Natural killer cell treated with Interleukin-12 subunit alpha and Interleukin-12 subunit beta and Interleukin-15 and Interleukin-18, amount 100 ng/mL, for 72 hours (primary cell): ENCODE results near the gene CARD11. TPM values are rescaled to one million over a fixed set of nuclear protein-coding genes. Genes with fewer than 3 reads are reported as not detected.
"Not testable (repeated sequence)": the region's sequence is repeated elsewhere in the genome, so short reads cannot be mapped to it uniquely, and the experiment has no call there.

Experiments
- ATAC-seq, 2 donors: fragments of 150-1000 bp; cut with Tn5 transposase in 1 of 2; sonication (Bioruptor Pico), chemical (Tn5 transposase) in 1 of 2; 2 replicates each; pipeline ENCODE4 v1.10.0; 2021
- DNase-seq: peaks from one replicate; pipeline ENCODE4 v3.0.0; 2022; ENCODE audit warnings: low spot score
- H3K27ac Mint-ChIP-seq, 2 donors: 1 replicate in 1 of 2; 2 replicates in 1 of 2; pipeline ENCODE4 v1.8.0; 2022; ENCODE audit warnings: mixed read lengths in 2 of 2, mild to moderate bottlenecking in 1 of 2, moderate library complexity in 1 of 2
- H3K27me3 Mint-ChIP-seq, 2 donors: 1 replicate in 1 of 2; 2 replicates in 1 of 2; pipeline ENCODE4 v1.8.0; 2022; ENCODE audit warnings: mixed read lengths in 2 of 2
- H3K36me3 Mint-ChIP-seq: one replicate; pipeline ENCODE4 v1.8.0; 2022; ENCODE audit warnings: mixed read lengths
- H3K4me1 Mint-ChIP-seq, 2 donors: 1 replicate in 1 of 2; 2 replicates in 1 of 2; pipeline ENCODE4 v1.8.0; 2022; ENCODE audit warnings: low read depth in 2 of 2, mixed read lengths in 2 of 2, mild to moderate bottlenecking in 1 of 2
- H3K4me3 Mint-ChIP-seq: one replicate; pipeline ENCODE4 v1.8.0; 2022; ENCODE audit warnings: mixed read lengths
- H3K9me3 Mint-ChIP-seq: 2 replicates; pipeline ENCODE4 v1.8.0; 2022; ENCODE audit warnings: mixed read lengths
- total RNA-seq, 2 donors: library from RNA; stranded (reverse); gene quantifications; one replicate each; pipeline ENCODE4 v1.2.3, GENCODE V29; 2022

Gene CARD11
- total RNA-seq, 2 donors from 2014 or later, result 79.3 to 80.8 TPM

DNA sequence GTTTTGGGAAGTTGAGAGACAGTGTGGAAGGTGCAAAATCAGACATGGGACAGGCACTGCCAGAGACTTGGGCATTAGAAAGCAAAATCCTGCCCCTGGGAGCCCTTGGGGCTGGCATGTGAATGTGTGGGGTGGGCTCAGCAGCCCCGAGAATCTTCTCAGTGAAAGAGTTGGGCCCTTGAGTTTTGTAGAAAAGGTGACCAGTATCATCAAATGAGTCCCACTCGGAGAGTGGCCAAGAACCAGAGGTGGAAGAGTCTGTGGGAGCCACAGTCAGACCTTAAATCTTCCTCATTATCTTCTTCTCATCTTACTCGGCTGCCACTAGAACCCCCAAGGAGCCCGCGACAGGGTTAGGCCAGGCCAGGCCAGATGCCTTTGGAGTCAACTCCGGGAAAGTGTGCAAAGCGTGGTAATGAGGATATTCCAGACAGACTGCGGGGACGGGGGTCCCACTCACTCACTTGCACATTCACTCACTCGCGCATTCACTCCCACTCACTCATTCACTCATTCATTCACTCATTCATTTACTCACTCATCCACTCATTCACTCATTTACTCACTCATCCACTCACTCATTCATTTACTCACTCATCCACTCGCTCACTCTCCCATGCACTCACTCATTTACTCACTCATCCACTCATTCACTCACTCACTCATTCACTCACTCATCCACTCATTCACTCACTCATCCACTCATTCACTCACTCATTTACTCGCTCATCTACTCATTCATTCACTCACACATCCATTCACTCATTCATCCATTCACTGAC is 74.9 kb downstream of the CARD11 start:
- Mint-ChIP-seq H3K4me1 (peaks cover 27 to 29% of the 10 kb centered on the region in 2 donors), H3K27ac (no peak overlapping the region), H3K4me3 (no peak overlapping the region), H3K9me3 (no peaks in the 10 kb centered on the region), H3K36me3 (peaks cover 15% of the 10 kb centered on the region), H3K27me3 (no peaks in the 10 kb centered on the region)
- DNase-seq (no peak), ATAC-seq (no peak)

DNA sequence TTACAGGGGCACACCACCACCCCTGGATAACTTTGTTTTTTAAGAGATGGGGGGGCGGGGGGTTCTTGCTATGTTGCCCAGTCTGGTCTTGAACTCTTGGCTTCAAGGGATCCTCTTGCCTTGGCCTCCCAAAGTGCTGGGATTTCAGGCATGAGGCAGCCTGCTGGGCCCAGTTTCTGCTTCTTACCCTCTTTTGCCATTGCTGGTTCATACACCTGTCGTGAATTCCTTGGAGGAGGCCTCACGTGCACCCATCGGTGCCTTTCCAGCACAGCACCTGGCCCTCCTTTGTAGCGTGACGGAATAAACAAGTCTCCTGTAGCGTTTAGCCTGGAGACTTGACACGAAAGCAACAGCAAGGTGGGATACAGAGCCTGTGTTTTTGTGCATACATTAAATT is 75.5 kb downstream of the CARD11 start:
- H3K4me3 Mint-ChIP-seq, result no peak overlapping the region
- no peaks in the 10 kb centered on the region for H3K9me3 Mint-ChIP-seq
- ATAC-seq (no peak), DNase-seq (no peak)
- H3K27me3 Mint-ChIP-seq, result no peaks in the 10 kb centered on the region
- H3K4me1 Mint-ChIP-seq, result peaks cover 25 to 29% of the 10 kb centered on the region in 2 donors
- peaks cover 15% of the 10 kb centered on the region for H3K36me3 Mint-ChIP-seq
- H3K27ac Mint-ChIP-seq, result no peak overlapping the region

DNA sequence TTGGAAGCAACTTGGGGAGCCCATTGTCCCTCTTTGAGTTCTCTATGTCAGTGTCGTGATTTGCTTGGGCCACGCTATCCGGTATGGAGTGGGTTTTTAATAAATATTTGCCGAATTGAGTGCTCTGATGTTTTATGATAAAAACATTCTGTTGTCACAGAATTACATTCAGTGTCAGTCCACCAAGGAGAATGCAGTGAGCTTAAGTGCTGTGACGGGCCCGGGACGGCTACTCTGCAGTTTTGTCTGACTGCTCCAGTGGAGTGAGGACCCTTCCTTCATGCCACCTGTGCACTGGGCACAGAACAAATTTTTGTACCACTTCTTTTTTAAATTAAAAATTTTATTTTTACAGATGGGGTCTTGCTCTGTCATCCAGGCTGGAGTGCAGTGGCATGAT is 76.0 kb downstream of the CARD11 start:
- Mint-ChIP-seq H3K9me3 (no peaks in the 10 kb centered on the region), H3K27me3 (no peaks in the 10 kb centered on the region), H3K4me1 (peaks cover 29 to 32% of the 10 kb centered on the region in 2 donors), H3K36me3 (peaks cover 15% of the 10 kb centered on the region), H3K27ac (no peak overlapping the region), H3K4me3 (no peak overlapping the region)
- no peak for DNase-seq
- ATAC-seq, result no peak

- no peaks in the 10 kb centered on the region for H3K27me3 Mint-ChIP-seq
- peaks cover 25 to 32% of the 10 kb centered on the region in 2 donors for H3K4me1 Mint-ChIP-seq
- no peaks in the 10 kb centered on the region for H3K9me3 Mint-ChIP-seq
- H3K36me3 Mint-ChIP-seq, result peaks cover 15% of the 10 kb centered on the region
- ATAC-seq (no peak), DNase-seq (no peak)
- H3K27ac Mint-ChIP-seq, result no peak overlapping the region
- H3K4me3 Mint-ChIP-seq, result no peak overlapping the region
Measured at GRCh38 chr7:2967253-2967652, 76.4 kb downstream of the CARD11 start.

- H3K4me3 Mint-ChIP-seq, result no peak overlapping the region
- DNase-seq, result no peak
Measured at GRCh38 chr7:2966466-2967078, 77.1 kb downstream of the CARD11 start.

DNA sequence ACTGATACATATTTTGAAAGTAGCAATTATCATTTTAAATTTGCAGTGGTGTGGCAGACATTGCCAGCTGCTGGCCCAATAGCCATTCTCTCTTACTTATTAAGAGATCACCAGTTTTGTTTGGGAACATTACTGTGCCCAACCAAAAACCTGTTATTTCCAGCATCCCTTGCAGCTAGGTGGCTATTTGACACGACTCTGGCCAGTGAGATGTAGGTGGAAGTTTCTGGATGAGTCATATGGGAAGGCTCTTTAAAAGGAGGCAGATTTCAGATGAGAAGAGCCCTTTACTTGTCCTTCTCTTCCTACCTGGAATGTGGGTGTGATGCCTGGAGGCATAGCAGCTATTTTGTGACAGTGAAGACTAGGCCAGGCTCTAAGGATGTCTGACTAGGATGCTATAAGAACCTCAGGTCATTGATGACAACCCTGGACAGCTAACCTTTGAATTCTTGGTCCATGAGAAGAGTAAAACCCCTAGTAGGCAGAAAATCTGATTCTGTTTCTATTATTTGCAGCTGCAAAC is 77.9 kb downstream of the CARD11 start:
- no peaks in the 10 kb centered on the region for H3K9me3 Mint-ChIP-seq
- DNase-seq (no peak), ATAC-seq (no peak)
- no peaks in the 10 kb centered on the region for H3K27me3 Mint-ChIP-seq
- H3K36me3 Mint-ChIP-seq, result peaks cover 15% of the 10 kb centered on the region
- H3K4me3 Mint-ChIP-seq, result no peak overlapping the region
- H3K4me1 Mint-ChIP-seq, result peaks cover 29 to 37% of the 10 kb centered on the region in 2 donors
- H3K27ac Mint-ChIP-seq, result no peak overlapping the region

More at GRCh38 chr7:2966466-2967078, 77.1 kb downstream of the CARD11 start:
- Mint-ChIP-seq H3K36me3 (peaks cover 15% of the 10 kb centered on the region), H3K9me3 (no peaks in the 10 kb centered on the region), H3K27me3 (no peaks in the 10 kb centered on the region), H3K4me1 (peaks cover 28 to 36% of the 10 kb centered on the region in 2 donors), H3K27ac (no peak overlapping the region)
- ATAC-seq, result no peak

DNA sequence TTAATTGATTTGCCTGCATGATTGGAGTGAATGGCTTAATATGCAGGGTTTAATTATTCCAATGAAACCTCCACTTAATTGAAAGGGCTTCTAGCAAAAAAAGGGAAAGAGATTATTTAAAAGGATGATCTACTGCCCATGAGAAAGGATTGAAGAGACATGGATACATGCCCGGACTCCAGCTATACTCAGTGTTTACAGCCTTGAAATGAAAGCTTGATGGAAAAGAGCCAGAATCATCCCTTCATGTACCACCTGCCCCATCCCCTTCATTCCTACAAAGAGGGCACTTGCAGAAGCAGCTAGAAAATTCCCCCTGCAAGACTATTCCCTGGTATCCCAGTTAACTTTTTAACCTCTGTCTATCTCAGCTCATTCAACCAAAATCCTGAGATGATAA is 78.4 kb downstream of the CARD11 start:
- peaks cover 15% of the 10 kb centered on the region for H3K36me3 Mint-ChIP-seq
- no peaks in the 10 kb centered on the region for H3K27me3 Mint-ChIP-seq
- H3K9me3 Mint-ChIP-seq, result no peaks in the 10 kb centered on the region
- DNase-seq, result no peak
- H3K4me1 Mint-ChIP-seq, result peaks cover 32 to 37% of the 10 kb centered on the region in 2 donors
- ATAC-seq, result no peak
- H3K4me3 Mint-ChIP-seq, result no peak overlapping the region
- H3K27ac Mint-ChIP-seq, result no peak overlapping the region

DNA sequence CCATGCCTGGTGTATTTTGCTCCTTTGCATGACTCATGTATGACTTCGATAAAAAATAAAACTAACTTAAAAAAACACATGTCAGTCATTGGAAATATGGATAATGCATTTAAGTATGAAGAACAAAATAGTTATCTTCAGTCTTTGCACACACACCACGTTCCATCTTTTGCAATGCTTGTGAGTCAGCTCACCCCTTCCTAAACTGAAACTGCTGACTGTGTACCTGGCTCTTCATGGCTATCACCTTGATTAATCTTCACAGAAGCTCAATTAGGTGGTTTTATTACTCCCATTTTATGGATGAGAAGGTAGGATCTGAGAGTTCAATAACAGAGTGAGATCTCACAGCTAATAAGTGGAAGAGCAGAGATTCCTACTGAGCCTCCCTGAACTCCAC is 79.5 kb downstream of the CARD11 start:
- H3K4me3 Mint-ChIP-seq, result no peak overlapping the region
- DNase-seq, result no peak
- H3K27ac Mint-ChIP-seq, result peak overlapping the region in 1 of 2 donors; percentile 15
- H3K4me1 Mint-ChIP-seq, result peaks cover 42 to 43% of the 10 kb centered on the region in 2 donors
- ATAC-seq, result no peak
- no peaks in the 10 kb centered on the region for H3K27me3 Mint-ChIP-seq
- H3K9me3 Mint-ChIP-seq, result no peaks in the 10 kb centered on the region
- peaks cover 15% of the 10 kb centered on the region for H3K36me3 Mint-ChIP-seq

GRCh38 chr7:2962865-2963264 is 80.8 kb downstream of the CARD11 start:
- Mint-ChIP-seq H3K4me3 (no peak overlapping the region), H3K4me1 (peaks cover 52 to 53% of the 10 kb centered on the region in 2 donors), H3K27ac (peak overlapping the region; percentile 47 to 65), H3K9me3 (no peaks in the 10 kb centered on the region), H3K27me3 (no peaks in the 10 kb centered on the region), H3K36me3 (peaks cover 19% of the 10 kb centered on the region)
- no peak for DNase-seq
- no peak for ATAC-seq

GRCh38 chr7:2959828-2960599 is 83.7 kb downstream of the CARD11 start:
- DNase-seq (no peak), ATAC-seq (no peak)
- H3K4me3 Mint-ChIP-seq, result peak overlapping the region; percentile 62
- no peaks in the 10 kb centered on the region for H3K27me3 Mint-ChIP-seq
- H3K27ac Mint-ChIP-seq, result peak overlapping the region; percentile 73 to 96
- peaks cover 61 to 67% of the 10 kb centered on the region in 2 donors for H3K4me1 Mint-ChIP-seq
- no peaks in the 10 kb centered on the region for H3K9me3 Mint-ChIP-seq
- peaks cover 4% of the 10 kb centered on the region for H3K36me3 Mint-ChIP-seq

GRCh38 chr7:2959103-2959680 is 84.5 kb downstream of the CARD11 start:
- peak overlapping the region; percentile 73 to 96 for H3K27ac Mint-ChIP-seq
- DNase-seq, result no peak
- peaks cover 63 to 69% of the 10 kb centered on the region in 2 donors for H3K4me1 Mint-ChIP-seq
- H3K27me3 Mint-ChIP-seq, result no peaks in the 10 kb centered on the region
- peaks cover 4% of the 10 kb centered on the region for H3K36me3 Mint-ChIP-seq
- no peak for ATAC-seq
- H3K4me3 Mint-ChIP-seq, result peak overlapping the region; percentile 62
- H3K9me3 Mint-ChIP-seq, result no peaks in the 10 kb centered on the region

DNA sequence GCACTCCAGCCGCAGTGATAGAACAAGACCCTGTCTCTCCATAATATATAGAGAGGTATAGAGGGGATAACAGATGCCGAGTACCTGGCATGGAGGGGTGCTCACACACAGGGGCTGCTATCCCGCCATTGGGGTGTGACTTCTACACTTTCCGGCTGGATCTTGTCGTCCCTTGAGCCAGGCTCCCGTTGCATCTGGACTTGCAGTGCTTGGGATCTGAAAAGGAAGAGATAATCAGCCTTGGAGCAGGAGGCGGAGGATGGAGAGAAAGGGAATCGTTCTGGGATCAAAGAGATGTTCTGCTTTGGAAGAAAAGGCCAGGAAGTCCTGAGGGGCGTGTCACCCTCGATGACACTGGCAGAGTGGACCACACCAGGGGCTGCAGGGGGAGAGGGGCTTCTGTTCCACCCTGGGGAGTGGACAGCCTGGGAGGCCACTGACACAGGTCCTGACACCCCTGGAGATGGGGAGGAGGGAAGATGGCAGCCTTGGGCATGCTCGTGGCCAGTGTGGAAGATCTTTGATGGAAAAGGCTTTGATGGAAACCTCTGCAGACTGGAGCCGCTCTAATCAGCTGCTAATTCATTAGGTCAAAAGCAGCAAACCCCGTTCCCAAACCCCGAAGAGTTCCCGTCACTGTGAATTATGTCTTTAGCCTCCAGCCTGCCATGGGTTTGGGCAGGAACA is 85.1 kb downstream of the CARD11 start:
- H3K27me3 Mint-ChIP-seq, result no peaks in the 10 kb centered on the region
- DNase-seq (no peak), ATAC-seq (no peak)
- no peaks in the 10 kb centered on the region for H3K9me3 Mint-ChIP-seq
- H3K4me1 Mint-ChIP-seq, result peaks cover 69 to 72% of the 10 kb centered on the region in 2 donors
- H3K36me3 Mint-ChIP-seq, result peaks cover 4% of the 10 kb centered on the region
- H3K27ac Mint-ChIP-seq, result peak overlapping the region; percentile 73 to 96
- H3K4me3 Mint-ChIP-seq, result peak overlapping the region; percentile 62

DNA sequence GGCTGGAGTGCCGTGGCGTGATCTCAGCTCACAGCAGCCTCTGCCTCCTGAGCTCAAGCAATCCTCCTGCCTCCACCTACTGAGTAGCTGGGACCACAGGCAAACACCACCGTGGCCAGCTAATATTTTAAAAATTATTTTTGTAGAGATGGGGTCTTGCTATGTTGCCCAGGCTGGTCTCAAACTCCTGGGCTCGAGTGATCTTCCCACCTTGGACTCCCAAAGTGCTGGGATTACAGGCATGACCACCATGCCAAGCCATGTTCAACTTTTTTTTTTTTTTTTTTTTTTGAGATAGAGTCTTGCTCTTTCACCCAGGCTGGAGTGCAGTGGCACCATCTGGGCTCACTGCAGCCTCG is 86.3 kb downstream of the CARD11 start:
- Mint-ChIP-seq H3K27ac (peak overlapping the region; percentile 73 to 96), H3K4me1 (peaks cover 68% of the 10 kb centered on the region in 2 donors), H3K4me3 (peak overlapping the region; percentile 70)
- not testable (repeated sequence) for H3K36me3 Mint-ChIP-seq, DNase-seq, H3K27me3 Mint-ChIP-seq, ATAC-seq, H3K9me3 Mint-ChIP-seq
